PC-9 (cell line): ENCODE results near the gene GFER.

Experiments used
- EZH2 ChIP-seq: fragments of 200-600 bp; sonication (generic); IDR thresholded peaks from 2 replicates; pipeline ENCODE4 v1.8.0; 2017; ENCODE audit warnings: antibody characterized with exemption, low read depth
- TF ChIP-seq, protein P1 (sequence below): fragments of 200-600 bp; sonication (generic); conservative IDR thresholded peaks from 2 replicates; pipeline ENCODE4 v1.6.1; 2017; ENCODE audit warnings: mixed run types, antibody characterized with exemption, mild to moderate bottlenecking, moderate library complexity

DNA sequence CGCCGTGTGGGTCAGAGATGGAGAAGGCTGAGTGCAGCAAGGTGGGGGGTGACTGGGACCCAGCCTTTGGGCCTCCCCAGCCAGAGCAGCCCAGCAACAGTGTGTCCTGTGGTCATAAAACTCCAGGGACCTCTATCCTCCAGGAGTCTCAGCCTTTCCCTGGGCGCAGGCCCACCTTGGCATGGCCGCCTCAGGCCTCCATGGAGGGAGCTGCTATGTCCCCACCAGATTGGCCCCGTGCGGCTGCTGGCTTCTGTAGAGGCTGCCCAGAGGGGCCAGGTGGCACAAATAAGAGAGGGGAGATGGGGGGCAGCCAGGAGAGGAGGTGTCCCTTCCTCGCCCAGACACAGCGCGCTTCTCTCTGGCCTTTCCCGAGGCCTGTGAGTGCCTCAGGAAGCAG is 3.2 kb downstream of the GFER start:
- no peak for TF ChIP-seq EZH2
- TF ChIP-seq, protein P1, sequence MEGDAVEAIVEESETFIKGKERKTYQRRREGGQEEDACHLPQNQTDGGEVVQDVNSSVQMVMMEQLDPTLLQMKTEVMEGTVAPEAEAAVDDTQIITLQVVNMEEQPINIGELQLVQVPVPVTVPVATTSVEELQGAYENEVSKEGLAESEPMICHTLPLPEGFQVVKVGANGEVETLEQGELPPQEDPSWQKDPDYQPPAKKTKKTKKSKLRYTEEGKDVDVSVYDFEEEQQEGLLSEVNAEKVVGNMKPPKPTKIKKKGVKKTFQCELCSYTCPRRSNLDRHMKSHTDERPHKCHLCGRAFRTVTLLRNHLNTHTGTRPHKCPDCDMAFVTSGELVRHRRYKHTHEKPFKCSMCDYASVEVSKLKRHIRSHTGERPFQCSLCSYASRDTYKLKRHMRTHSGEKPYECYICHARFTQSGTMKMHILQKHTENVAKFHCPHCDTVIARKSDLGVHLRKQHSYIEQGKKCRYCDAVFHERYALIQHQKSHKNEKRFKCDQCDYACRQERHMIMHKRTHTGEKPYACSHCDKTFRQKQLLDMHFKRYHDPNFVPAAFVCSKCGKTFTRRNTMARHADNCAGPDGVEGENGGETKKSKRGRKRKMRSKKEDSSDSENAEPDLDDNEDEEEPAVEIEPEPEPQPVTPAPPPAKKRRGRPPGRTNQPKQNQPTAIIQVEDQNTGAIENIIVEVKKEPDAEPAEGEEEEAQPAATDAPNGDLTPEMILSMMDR, result no peak
